Stimulated activated CD8-positive, alpha-beta memory T cell treated with anti-CD3 and anti-CD28 coated beads, Interleukin-2, amount 100 ng/mL, for 48 hours (primary cell): ENCODE results near the gene PIK3R6.

Experiments used
- DNase-seq, 2 donors: peaks; one replicate each; pipeline ENCODE4 v3.0.0-alpha.2; 2020; ENCODE audit warnings: low read depth in 2 of 2

PIK3R6 gene

GRCh38 chr17:8894202-8894671 is 26.8 kb upstream of the PIK3R6 start:
- DNase-seq, result no peak

GRCh38 chr17:8893621-8894201 is 26.2 kb upstream of the PIK3R6 start:
- DNase-seq, result no peak

- no peak for DNase-seq
Measured at GRCh38 chr17:8893059-8893458, 25.6 kb upstream of the PIK3R6 start.

- no peak for DNase-seq
Measured at GRCh38 chr17:8892338-8892690, 24.8 kb upstream of the PIK3R6 start.

GRCh38 chr17:8890671-8891070 is 23.2 kb upstream of the PIK3R6 start:
- no peak for DNase-seq

GRCh38 chr17:8889458-8890210 is 22.2 kb upstream of the PIK3R6 start:
- no peak for DNase-seq

- DNase-seq, result no peak
Measured at GRCh38 chr17:8888704-8889302, 21.3 kb upstream of the PIK3R6 start.

GRCh38 chr17:8887834-8888703 is 20.6 kb upstream of the PIK3R6 start:
- DNase-seq, result no peak

- DNase-seq, result no peak
Measured at GRCh38 chr17:8887301-8887700, 19.8 kb upstream of the PIK3R6 start.

GRCh38 chr17:8885967-8886684 is 18.7 kb upstream of the PIK3R6 start:
- no peak for DNase-seq

GRCh38 chr17:8885163-8885966 is 17.9 kb upstream of the PIK3R6 start:
- peak; percentile 43 to 45 for DNase-seq

GRCh38 chr17:8884336-8884990 is 17.0 kb upstream of the PIK3R6 start:
- no peak for DNase-seq

- DNase-seq, result no peak
Measured at GRCh38 chr17:8883353-8883752, 15.9 kb upstream of the PIK3R6 start.

GRCh38 chr17:8881606-8882005 is 14.1 kb upstream of the PIK3R6 start:
- DNase-seq, result no peak

- no peak for DNase-seq
Measured at GRCh38 chr17:8880466-8880865, 13.0 kb upstream of the PIK3R6 start.

GRCh38 chr17:8879410-8879809 is 11.9 kb upstream of the PIK3R6 start:
- no peak for DNase-seq

GRCh38 chr17:8877984-8878383 is 10.5 kb upstream of the PIK3R6 start:
- DNase-seq, result no peak

GRCh38 chr17:8875957-8876356 is 8.5 kb upstream of the PIK3R6 start:
- DNase-seq, result no peak

GRCh38 chr17:8875436-8875835 is 8.0 kb upstream of the PIK3R6 start:
- DNase-seq, result no peak
